Activated B cell treated with CpG ODN at 0.5 μM for 24 hours (primary cell): Measurements from ENCODE around the gene KANK2. TPM values are rescaled to one million over a fixed set of nuclear protein-coding genes. Genes with fewer than 3 reads are reported as not detected.

Experiments used
- ATAC-seq: fragments of 200-7000 bp; cut with Tn5 transposase; one replicate; pipeline ENCODE4 v1.10.0; 2021; ENCODE audit warnings: low read depth, mild to moderate bottlenecking, moderate library complexity
- CTCF ChIA-PET: fragments of 350-600 bp; sonication (Branson Sonifier 250); formaldehyde crosslinking; loops from one replicate; lab custom pipeline; 2021; ENCODE audit warnings: antibody characterized with exemption; lab: Charles Lee
- POLR2A ChIA-PET: fragments of 350-600 bp; sonication (Branson Sonifier 250); formaldehyde crosslinking; loops from one replicate; lab custom pipeline; 2021; ENCODE audit warnings: antibody characterized with exemption; lab: Charles Lee
- DNase-seq: peaks from one replicate; pipeline ENCODE4 v3.0.0; 2022
- H3K27ac Mint-ChIP-seq: one replicate; pipeline ENCODE4 v1.8.0; 2020; ENCODE audit warnings: mixed read lengths
- H3K27me3 Mint-ChIP-seq: one replicate; pipeline ENCODE4 v1.8.0; 2021; ENCODE audit warnings: mixed read lengths
- H3K36me3 Mint-ChIP-seq: one replicate; pipeline ENCODE4 v1.8.0; 2021; ENCODE audit warnings: low read depth, mixed read lengths
- H3K4me1 Mint-ChIP-seq: one replicate; pipeline ENCODE4 v1.8.0; 2021; ENCODE audit warnings: mixed read lengths
- H3K4me3 Mint-ChIP-seq: one replicate; pipeline ENCODE4 v1.8.0; 2020; ENCODE audit warnings: mild to moderate bottlenecking, mixed read lengths
- H3K9me3 Mint-ChIP-seq: one replicate; pipeline ENCODE4 v1.8.0; 2020; ENCODE audit warnings: mixed read lengths
- CTCF ChIP-seq: fragments of 200-600 bp; IDR thresholded peaks from one replicate; pipeline ENCODE4 v1.8.0; 2022; ENCODE audit warnings: antibody characterized with exemption, mild to moderate bottlenecking
- intact Hi-C: fragments of 100-400 bp; cut with micrococcal nuclease; formaldehyde crosslinking; loops from one replicate; pipeline ENCODE4 v1.15.1; 2024
- total RNA-seq: library from RNA; stranded (reverse); gene quantifications from 2 replicates; pipeline ENCODE4 v1.2.3, GENCODE V29; 2022

KANK2 gene
- total RNA-seq, 1 donor from 2014 or later, result 3.3 TPM

GRCh38 chr19:11169896-11170678, 27.3 kb downstream of the KANK2 start:
- intact Hi-C loops, result no loop called here
- ChIA-PET POLR2A (no interaction called here), CTCF (no interaction called here)
- Mint-ChIP-seq H3K9me3 (no peaks in the 10 kb centered on the region), H3K27me3 (no peaks in the 10 kb centered on the region), H3K4me1 (no peaks in the 10 kb centered on the region), H3K36me3 (no peaks in the 10 kb centered on the region), H3K27ac (no peak overlapping the region), H3K4me3 (no peak overlapping the region)
- ATAC-seq, result no peak
- TF ChIP-seq CTCF, result no peak
- DNase-seq, result no peak

DNA sequence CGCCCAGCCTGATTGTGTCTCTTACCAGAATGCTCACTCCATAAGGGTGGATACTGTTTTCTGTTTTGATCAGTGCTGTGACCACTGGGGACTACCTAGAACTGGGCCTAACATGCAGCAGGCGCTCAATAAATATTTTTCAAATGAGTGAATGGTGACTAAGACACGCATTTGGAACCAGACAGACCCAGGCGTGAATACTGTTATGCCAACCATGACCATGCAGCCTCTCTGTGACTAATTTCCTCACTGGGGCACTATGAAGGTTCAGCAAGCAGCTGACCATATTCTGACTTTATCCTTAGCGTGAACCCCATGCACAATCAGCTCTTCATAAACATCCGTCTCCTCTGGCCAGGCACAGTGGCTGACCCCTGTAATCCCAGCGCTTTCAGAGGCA, 28.8 kb downstream of the KANK2 start:
- peak; percentile 31 for ATAC-seq
- no peaks in the 10 kb centered on the region for H3K9me3 Mint-ChIP-seq
- no peak for DNase-seq
- H3K27me3 Mint-ChIP-seq, result no peaks in the 10 kb centered on the region
- no peak overlapping the region for H3K27ac Mint-ChIP-seq
- no peaks in the 10 kb centered on the region for H3K36me3 Mint-ChIP-seq
- CTCF ChIA-PET, result no interaction called here
- intact Hi-C loops, result no loop called here
- POLR2A ChIA-PET, result no interaction called here
- no peak for TF ChIP-seq CTCF
- H3K4me3 Mint-ChIP-seq, result no peak overlapping the region
- H3K4me1 Mint-ChIP-seq, result no peaks in the 10 kb centered on the region

GRCh38 chr19:11166281-11167142, 30.8 kb downstream of the KANK2 start:
- Mint-ChIP-seq H3K27ac (no peak overlapping the region), H3K4me3 (no peak overlapping the region), H3K36me3 (no peaks in the 10 kb centered on the region), H3K4me1 (no peaks in the 10 kb centered on the region), H3K9me3 (no peaks in the 10 kb centered on the region), H3K27me3 (no peaks in the 10 kb centered on the region)
- ChIA-PET POLR2A (no interaction called here), CTCF (no interaction called here)
- DNase-seq (no peak), ATAC-seq (no peak)
- no peak for TF ChIP-seq CTCF
- intact Hi-C loops, result no loop called here

DNA sequence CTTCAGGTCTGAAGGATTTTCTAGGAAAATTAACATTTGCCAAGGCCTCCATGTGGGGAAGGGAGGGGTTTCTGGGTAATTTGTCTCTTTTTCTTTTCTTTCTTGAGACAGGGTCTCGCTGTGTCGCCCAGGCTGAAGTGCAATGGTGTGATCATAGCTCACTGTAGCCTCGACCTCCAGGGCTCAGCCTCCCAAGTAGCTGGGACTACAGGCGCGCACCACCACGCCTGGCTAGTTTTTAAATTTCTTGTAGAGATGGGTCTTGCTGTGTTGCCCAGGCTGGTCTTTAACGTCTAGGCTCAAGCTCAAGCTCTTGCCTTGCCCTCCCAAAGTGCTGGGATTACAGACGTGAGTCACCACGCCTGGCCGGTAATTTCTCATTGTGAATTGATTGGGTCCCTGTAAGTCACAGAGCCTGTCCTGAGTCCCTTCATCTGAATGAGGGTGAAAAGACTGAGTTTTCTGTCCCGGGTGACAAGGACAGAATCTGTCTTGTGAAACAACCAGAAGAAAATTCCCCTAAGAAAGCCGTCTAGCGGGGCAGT, 31.8 kb downstream of the KANK2 start:
- intact Hi-C loops, result no loop called here
- CTCF ChIA-PET, result no interaction called here
- ATAC-seq (no peak), DNase-seq (no peak)
- TF ChIP-seq CTCF, result no peak
- no peaks in the 10 kb centered on the region for H3K36me3 Mint-ChIP-seq
- H3K4me3 Mint-ChIP-seq, result no peak overlapping the region
- no peak overlapping the region for H3K27ac Mint-ChIP-seq
- POLR2A ChIA-PET, result no interaction called here
- no peaks in the 10 kb centered on the region for H3K4me1 Mint-ChIP-seq
- no peaks in the 10 kb centered on the region for H3K9me3 Mint-ChIP-seq
- no peaks in the 10 kb centered on the region for H3K27me3 Mint-ChIP-seq

- Mint-ChIP-seq H3K4me3 (no peak overlapping the region), H3K27me3 (no peaks in the 10 kb centered on the region), H3K27ac (no peak overlapping the region), H3K36me3 (no peaks in the 10 kb centered on the region), H3K9me3 (no peaks in the 10 kb centered on the region), H3K4me1 (no peaks in the 10 kb centered on the region)
- TF ChIP-seq CTCF, result no peak
- intact Hi-C loops, result no loop called here
- POLR2A ChIA-PET, result no interaction called here
- CTCF ChIA-PET, result no interaction called here
- ATAC-seq (no peak), DNase-seq (no peak)
Observed at GRCh38 chr19:11164879-11165406, 32.4 kb downstream of the KANK2 start.
